ENCODE results near the gene KLK14. TPM values are rescaled to one million over a fixed set of nuclear protein-coding genes. Genes with fewer than 3 reads are reported as not detected.

KLK14 gene
- total RNA-seq, 8 experiments from 2014 or later = 0.16 to 0.85 (median 0.46) TPM; not detected in 3

GRCh38 chr19:51121257-51121656 lies 38.6 kb upstream of the KLK14 start:
- WGBS, 10 experiments = 43 to 100% (median 77%) methylated on average over 1 to 7 of the region's 8 CpGs
- ATAC-seq (replicated peaks in 6 of 8) = no peak
- H3K27ac ChIP-seq = no peak overlapping the region
- in situ Hi-C loops (cut with MboI; ENCODE audit: low pct_unique_long_range_greater_than_20kb in 2 of 9, low sequenced_read_pairs in 9 of 9, unreplicated experiment in 9 of 9) = no loop called here
- H3K4me1 ChIP-seq (replicated peaks in 1 of 2) = no peaks in the 10 kb centered on the region
- H3K4me3 ChIP-seq = no peak overlapping the region

GRCh38 chr19:51120160-51120559 lies 37.5 kb upstream of the KLK14 start:
- H3K4me3 ChIP-seq = no peak overlapping the region
- H3K4me1 ChIP-seq (replicated peaks in 1 of 2) = no peaks in the 10 kb centered on the region
- in situ Hi-C loops (cut with MboI; ENCODE audit: low pct_unique_long_range_greater_than_20kb in 2 of 9, low sequenced_read_pairs in 9 of 9, unreplicated experiment in 9 of 9) = no loop called here
- 40 to 73% (median 58%) methylated on average over 1 to 5 of the region's 6 CpGs; no CpG with 5 or more reads in 5 of the 10 experiments for WGBS, 10 experiments
- H3K27ac ChIP-seq = no peak overlapping the region
- no peak for ATAC-seq (replicated peaks in 6 of 8)

- 73 to 100% (median 83%) methylated on average over 1 to 3 of the region's 6 CpGs; no CpG with 5 or more reads in 6 of the 10 experiments for WGBS, 10 experiments
- ATAC-seq (replicated peaks in 6 of 8) = peak in 2 of 8 experiments; percentile 33
- H3K27ac ChIP-seq = no peak overlapping the region
- no peak overlapping the region for H3K4me3 ChIP-seq
- no peaks in the 10 kb centered on the region for H3K4me1 ChIP-seq (replicated peaks in 1 of 2)
- in situ Hi-C loops (cut with MboI; ENCODE audit: low pct_unique_long_range_greater_than_20kb in 2 of 9, low sequenced_read_pairs in 9 of 9, unreplicated experiment in 9 of 9) = no loop called here
These were observed 36.9 kb upstream of the KLK14 start for GRCh38 chr19:51119611-51120010.

- in situ Hi-C loops (cut with MboI; ENCODE audit: low pct_unique_long_range_greater_than_20kb in 2 of 9, low sequenced_read_pairs in 9 of 9, unreplicated experiment in 9 of 9) = no loop called here
- ATAC-seq (replicated peaks in 6 of 8) = peak in 3 of 8 experiments; percentile 50 to 57 (median 55)
- Histone ChIP-seq H3K4me3 (no peak overlapping the region), H3K4me1 (replicated peaks in 1 of 2) (no peaks in the 10 kb centered on the region), H3K27ac (no peak overlapping the region)
- WGBS, 10 experiments = 0 to 80% (median 51%) methylated on average over 1 to 4 of the region's 4 CpGs
These were observed 36.4 kb upstream of the KLK14 start for GRCh38 chr19:51119101-51119500.

- H3K27ac ChIP-seq = no peak overlapping the region
- no peak overlapping the region for H3K4me3 ChIP-seq
- in situ Hi-C loops (cut with MboI; ENCODE audit: low pct_unique_long_range_greater_than_20kb in 2 of 9, low sequenced_read_pairs in 9 of 9, unreplicated experiment in 9 of 9) = no loop called here
- no peak for ATAC-seq (replicated peaks in 6 of 8)
- WGBS, 10 experiments = 17 to 100% (median 58%) methylated on average over 1 to 5 of the region's 6 CpGs; no CpG with 5 or more reads in 4 of the 10 experiments
- no peaks in the 10 kb centered on the region for H3K4me1 ChIP-seq (replicated peaks in 1 of 2)
These were observed 34.1 kb upstream of the KLK14 start for GRCh38 chr19:51116736-51117286.

- ATAC-seq (replicated peaks in 6 of 8) = no peak
- WGBS, 10 experiments = 7 to 86% (median 56%) methylated on average over 1 to 6 of the region's 6 CpGs; no CpG with 5 or more reads in 1 of the 10 experiments
- H3K27ac ChIP-seq = no peak overlapping the region
- no peak overlapping the region for H3K4me3 ChIP-seq
- H3K4me1 ChIP-seq (replicated peaks in 1 of 2) = no peaks in the 10 kb centered on the region
- in situ Hi-C loops (cut with MboI; ENCODE audit: low pct_unique_long_range_greater_than_20kb in 2 of 9, low sequenced_read_pairs in 9 of 9, unreplicated experiment in 9 of 9) = no loop called here
These were observed 31.5 kb upstream of the KLK14 start for GRCh38 chr19:51114087-51114729.

- 20 to 93% (median 35%) methylated on average over 1 to 5 of the region's 6 CpGs; no CpG with 5 or more reads in 2 of the 10 experiments for WGBS, 10 experiments
- ATAC-seq (replicated peaks in 6 of 8) = no peak
- Histone ChIP-seq H3K4me1 (replicated peaks in 1 of 2) (peaks cover 3 to 7% of the 10 kb centered on the region in 2 donors), H3K27ac (no peak overlapping the region), H3K4me3 (no peak overlapping the region)
- in situ Hi-C loops (cut with MboI; ENCODE audit: low pct_unique_long_range_greater_than_20kb in 2 of 9, low sequenced_read_pairs in 9 of 9, unreplicated experiment in 9 of 9) = no loop called here
These were observed 28.9 kb upstream of the KLK14 start for GRCh38 chr19:51111606-51112005.

- no peak for ATAC-seq (replicated peaks in 6 of 8)
- in situ Hi-C loops (cut with MboI; ENCODE audit: low pct_unique_long_range_greater_than_20kb in 2 of 9, low sequenced_read_pairs in 9 of 9, unreplicated experiment in 9 of 9) = no loop called here
These were observed 27.9 kb upstream of the KLK14 start for GRCh38 chr19:51110666-51110971.

GRCh38 chr19:51108805-51109146 lies 26.1 kb upstream of the KLK14 start:
- in situ Hi-C loops (cut with MboI; ENCODE audit: low pct_unique_long_range_greater_than_20kb in 2 of 9, low sequenced_read_pairs in 9 of 9, unreplicated experiment in 9 of 9) = no loop called here
- ATAC-seq (replicated peaks in 6 of 8) = peak; percentile 9 to 68 (median 46)
- Histone ChIP-seq H3K27ac (peak overlapping the region; percentile 46 to 74), H3K4me1 (replicated peaks in 1 of 2) (peaks cover 3 to 7% of the 10 kb centered on the region in 2 donors), H3K4me3 (peak overlapping the region; percentile 48 to 67 (median 56))
- 0 to 60% (median 0%) methylated on average over 1 to 13 of the region's 15 CpGs; no CpG with 5 or more reads in 3 of the 10 experiments for WGBS, 10 experiments

More at GRCh38 chr19:51110666-51110971, 27.9 kb upstream of the KLK14 start:
- Histone ChIP-seq H3K4me3 (no peak overlapping the region), H3K4me1 (replicated peaks in 1 of 2) (peaks cover 3 to 7% of the 10 kb centered on the region in 2 donors), H3K27ac (no peak overlapping the region)
- WGBS, 10 experiments = 0 to 80% (median 43%) methylated on average over 1 of the region's 1 CpG; no CpG with 5 or more reads in 4 of the 10 experiments

- in situ Hi-C loops (cut with MboI; ENCODE audit: low pct_unique_long_range_greater_than_20kb in 2 of 9, low sequenced_read_pairs in 9 of 9, unreplicated experiment in 9 of 9) = no loop called here
- H3K4me1 ChIP-seq (replicated peaks in 1 of 2) = peaks cover 3 to 7% of the 10 kb centered on the region in 2 donors
- ATAC-seq (replicated peaks in 6 of 8) = peak; percentile 94 to 97 (median 96)
- WGBS, 10 experiments = 0% methylated on average over 2 to 10 of the region's 43 CpGs; no CpG with 5 or more reads in 4 of the 10 experiments
- peak within 1 kb of the TSS; percentile 48 to 67 (median 56) for H3K4me3 ChIP-seq
- peak within 1 kb of the TSS; percentile 46 to 74 for H3K27ac ChIP-seq
These were observed 25.5 kb upstream of the KLK14 start, which contains the start of gene CTU1 for GRCh38 chr19:51108066-51108804. Gene CTU1 (minus strand): TSS chr19:51108409. CDS start chr19:51104569, 3,840 bp downstream.

GRCh38 chr19:51107406-51108065 lies 24.8 kb upstream of the KLK14 start:
- peak overlapping the region; percentile 4 to 46 for H3K27ac ChIP-seq
- H3K4me3 ChIP-seq = peak overlapping the region; percentile 48 to 67 (median 56)
- peaks cover 3 to 7% of the 10 kb centered on the region in 2 donors for H3K4me1 ChIP-seq (replicated peaks in 1 of 2)
- in situ Hi-C loops (cut with MboI; ENCODE audit: low pct_unique_long_range_greater_than_20kb in 2 of 9, low sequenced_read_pairs in 9 of 9, unreplicated experiment in 9 of 9) = no loop called here
- ATAC-seq (replicated peaks in 6 of 8) = peak in 5 of 8 experiments; percentile 14 to 25 (median 21)
- WGBS, 10 experiments = 3 to 67% (median 26%) methylated on average over 1 to 11 of the region's 18 CpGs

GRCh38 chr19:51103926-51104341 lies 21.2 kb upstream of the KLK14 start:
- Histone ChIP-seq H3K4me1 (replicated peaks in 1 of 2) (peaks cover 3 to 6% of the 10 kb centered on the region in 2 donors), H3K27ac (no peak overlapping the region), H3K4me3 (no peak overlapping the region)
- in situ Hi-C loops (cut with MboI; ENCODE audit: low pct_unique_long_range_greater_than_20kb in 2 of 9, low sequenced_read_pairs in 9 of 9, unreplicated experiment in 9 of 9) = no loop called here
- no peak for ATAC-seq (replicated peaks in 6 of 8)
- 87 to 100% (median 92%) methylated on average over 3 to 30 of the region's 49 CpGs; no CpG with 5 or more reads in 5 of the 10 experiments for WGBS, 10 experiments

GRCh38 chr19:51102991-51103390 lies 20.3 kb upstream of the KLK14 start:
- Histone ChIP-seq H3K4me3 (no peak overlapping the region), H3K27ac (no peak overlapping the region), H3K4me1 (replicated peaks in 1 of 2) (peaks cover 3 to 4% of the 10 kb centered on the region in 2 donors)
- in situ Hi-C loops (cut with MboI; ENCODE audit: low pct_unique_long_range_greater_than_20kb in 2 of 9, low sequenced_read_pairs in 9 of 9, unreplicated experiment in 9 of 9) = no loop called here
- WGBS, 10 experiments = 54 to 100% (median 98%) methylated on average over 1 to 5 of the region's 7 CpGs; no CpG with 5 or more reads in 2 of the 10 experiments
- ATAC-seq (replicated peaks in 6 of 8) = no peak

Measured in motor neuron (in vitro differentiated cells).